ENCODE data around the gene BET1L. TPM values are rescaled to one million over a fixed set of nuclear protein-coding genes. Genes with fewer than 3 reads are reported as not detected.

BET1L gene
- total RNA-seq, 1 experiment from 2014 or later = 22.2 TPM

- Histone ChIP-seq H3K4me3 (ENCODE audit: low read depth, low read length, poor library complexity, severe bottlenecking) (no peak overlapping the region), H3K4me1 (ENCODE audit: insufficient read depth, low read length, poor library complexity, severe bottlenecking) (peaks cover 22% of the 10 kb centered on the region), H3K9me3 (ENCODE audit: low read depth, low read length, poor library complexity, severe bottlenecking) (no peaks in the 10 kb centered on the region), H3K27me3 (replicated peaks; ENCODE audit: insufficient read depth, low read depth, low read length, poor library complexity) (no peaks in the 10 kb centered on the region), H3K36me3 (ENCODE audit: insufficient read depth, low read length, poor library complexity, severe bottlenecking) (peaks cover 61% of the 10 kb centered on the region), H3K27ac (ENCODE audit: low read depth, low read length, poor library complexity, severe bottlenecking) (no peak overlapping the region)
- DNase-seq (ENCODE audit: low spot score) = no peak
- TF ChIP-seq EZH2 (IDR thresholded peaks at IDR 0.05; ENCODE audit: borderline replicate concordance, low read depth, low read length, poor library complexity, severe bottlenecking) = no peak
- TF ChIP-seq, protein P1, sequence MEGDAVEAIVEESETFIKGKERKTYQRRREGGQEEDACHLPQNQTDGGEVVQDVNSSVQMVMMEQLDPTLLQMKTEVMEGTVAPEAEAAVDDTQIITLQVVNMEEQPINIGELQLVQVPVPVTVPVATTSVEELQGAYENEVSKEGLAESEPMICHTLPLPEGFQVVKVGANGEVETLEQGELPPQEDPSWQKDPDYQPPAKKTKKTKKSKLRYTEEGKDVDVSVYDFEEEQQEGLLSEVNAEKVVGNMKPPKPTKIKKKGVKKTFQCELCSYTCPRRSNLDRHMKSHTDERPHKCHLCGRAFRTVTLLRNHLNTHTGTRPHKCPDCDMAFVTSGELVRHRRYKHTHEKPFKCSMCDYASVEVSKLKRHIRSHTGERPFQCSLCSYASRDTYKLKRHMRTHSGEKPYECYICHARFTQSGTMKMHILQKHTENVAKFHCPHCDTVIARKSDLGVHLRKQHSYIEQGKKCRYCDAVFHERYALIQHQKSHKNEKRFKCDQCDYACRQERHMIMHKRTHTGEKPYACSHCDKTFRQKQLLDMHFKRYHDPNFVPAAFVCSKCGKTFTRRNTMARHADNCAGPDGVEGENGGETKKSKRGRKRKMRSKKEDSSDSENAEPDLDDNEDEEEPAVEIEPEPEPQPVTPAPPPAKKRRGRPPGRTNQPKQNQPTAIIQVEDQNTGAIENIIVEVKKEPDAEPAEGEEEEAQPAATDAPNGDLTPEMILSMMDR (conservative IDR thresholded peaks at IDR 0.05; ENCODE audit: low read depth, low read length) = no peak
- BruUV-seq (replicated peaks) = no TSS peak
- ChIA-PET CTCF (no interaction called here), POLR2A (ENCODE audit: low non-redundant PET) (no interaction called here)
- intact Hi-C loops (cut with micrococcal nuclease; ENCODE audit: unreplicated experiment) = no loop called here
Observed at GRCh38 chr11:211741-212140, 4.5 kb upstream of the BET1L start.

DNA sequence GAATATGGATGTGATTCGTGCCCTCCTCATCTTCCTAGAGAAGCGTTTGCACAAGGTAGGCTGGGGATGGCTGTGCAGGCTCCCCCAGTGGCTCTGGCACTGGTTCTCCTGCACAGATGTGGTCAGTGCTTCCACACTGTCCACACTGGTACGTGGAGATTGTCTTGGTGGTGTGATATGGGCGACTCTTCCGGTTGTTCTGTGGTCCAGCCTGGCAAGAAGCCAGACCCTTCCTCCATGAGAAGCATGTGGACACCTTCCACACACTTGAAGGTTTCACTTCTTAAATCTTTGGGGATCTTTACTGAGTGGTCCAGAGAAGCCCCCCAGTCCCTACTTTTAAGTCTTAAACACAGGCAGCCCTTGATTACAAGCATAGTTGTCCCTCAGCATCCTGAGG is 4.1 kb upstream of the BET1L start:
- no peak for TF ChIP-seq EZH2 (IDR thresholded peaks at IDR 0.05; ENCODE audit: borderline replicate concordance, low read depth, low read length, poor library complexity, severe bottlenecking)
- TF ChIP-seq, protein P1 (conservative IDR thresholded peaks at IDR 0.05; ENCODE audit: low read depth, low read length) = no peak
- Histone ChIP-seq H3K9me3 (ENCODE audit: low read depth, low read length, poor library complexity, severe bottlenecking) (no peaks in the 10 kb centered on the region), H3K27me3 (replicated peaks; ENCODE audit: insufficient read depth, low read depth, low read length, poor library complexity) (no peaks in the 10 kb centered on the region), H3K4me3 (ENCODE audit: low read depth, low read length, poor library complexity, severe bottlenecking) (no peak overlapping the region), H3K27ac (ENCODE audit: low read depth, low read length, poor library complexity, severe bottlenecking) (no peak overlapping the region), H3K36me3 (ENCODE audit: insufficient read depth, low read length, poor library complexity, severe bottlenecking) (peaks cover 61% of the 10 kb centered on the region), H3K4me1 (ENCODE audit: insufficient read depth, low read length, poor library complexity, severe bottlenecking) (peaks cover 17% of the 10 kb centered on the region)
- intact Hi-C loops (cut with micrococcal nuclease; ENCODE audit: unreplicated experiment) = no loop called here
- CTCF ChIA-PET = no interaction called here
- no TSS peak for BruUV-seq (replicated peaks)
- DNase-seq (ENCODE audit: low spot score) = no peak
- POLR2A ChIA-PET (ENCODE audit: low non-redundant PET) = no interaction called here

DNA sequence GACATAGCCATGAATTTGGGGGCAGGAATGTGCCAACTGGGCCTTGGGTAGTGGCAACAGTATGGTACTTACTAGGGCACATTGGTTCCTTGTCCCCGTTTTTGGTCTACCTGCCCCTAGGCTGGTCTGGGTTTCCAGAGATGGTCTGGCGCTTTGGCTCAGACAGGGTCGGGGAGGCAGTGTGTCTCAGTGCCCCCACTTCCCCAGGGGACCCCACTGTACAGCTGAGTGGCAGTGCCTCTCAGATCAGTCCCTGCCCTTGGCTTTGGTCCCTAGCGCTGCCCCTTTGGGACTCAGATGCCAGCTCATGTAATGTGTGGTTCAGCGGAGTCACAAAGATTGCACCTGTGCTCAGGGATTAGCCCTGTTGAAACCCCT is 3.6 kb upstream of the BET1L start:
- Histone ChIP-seq H3K4me1 (ENCODE audit: insufficient read depth, low read length, poor library complexity, severe bottlenecking) (peaks cover 13% of the 10 kb centered on the region), H3K9me3 (ENCODE audit: low read depth, low read length, poor library complexity, severe bottlenecking) (no peaks in the 10 kb centered on the region), H3K4me3 (ENCODE audit: low read depth, low read length, poor library complexity, severe bottlenecking) (no peak overlapping the region), H3K36me3 (ENCODE audit: insufficient read depth, low read length, poor library complexity, severe bottlenecking) (peaks cover 61% of the 10 kb centered on the region), H3K27me3 (replicated peaks; ENCODE audit: insufficient read depth, low read depth, low read length, poor library complexity) (no peaks in the 10 kb centered on the region), H3K27ac (ENCODE audit: low read depth, low read length, poor library complexity, severe bottlenecking) (no peak overlapping the region)
- no TSS peak for BruUV-seq (replicated peaks)
- DNase-seq (ENCODE audit: low spot score) = no peak
- intact Hi-C loops (cut with micrococcal nuclease; ENCODE audit: unreplicated experiment) = no loop called here
- no peak for TF ChIP-seq EZH2 (IDR thresholded peaks at IDR 0.05; ENCODE audit: borderline replicate concordance, low read depth, low read length, poor library complexity, severe bottlenecking)
- TF ChIP-seq, protein P1 (conservative IDR thresholded peaks at IDR 0.05; ENCODE audit: low read depth, low read length) = no peak
- CTCF ChIA-PET = no interaction called here
- POLR2A ChIA-PET (ENCODE audit: low non-redundant PET) = no interaction called here
